GM04504 (cell line): Measurements from ENCODE around the gene SLC35F3.
"Not testable (repeated sequence)": the region's sequence is repeated elsewhere in the genome, so short reads cannot be mapped to it uniquely, and the experiment has no call there.

Experiments used
- DNase-seq: peaks from one replicate; pipeline ENCODE4 v3.0.0-alpha.2; 2012; ENCODE audit warnings: low read depth

The SLC35F3 gene

DNA sequence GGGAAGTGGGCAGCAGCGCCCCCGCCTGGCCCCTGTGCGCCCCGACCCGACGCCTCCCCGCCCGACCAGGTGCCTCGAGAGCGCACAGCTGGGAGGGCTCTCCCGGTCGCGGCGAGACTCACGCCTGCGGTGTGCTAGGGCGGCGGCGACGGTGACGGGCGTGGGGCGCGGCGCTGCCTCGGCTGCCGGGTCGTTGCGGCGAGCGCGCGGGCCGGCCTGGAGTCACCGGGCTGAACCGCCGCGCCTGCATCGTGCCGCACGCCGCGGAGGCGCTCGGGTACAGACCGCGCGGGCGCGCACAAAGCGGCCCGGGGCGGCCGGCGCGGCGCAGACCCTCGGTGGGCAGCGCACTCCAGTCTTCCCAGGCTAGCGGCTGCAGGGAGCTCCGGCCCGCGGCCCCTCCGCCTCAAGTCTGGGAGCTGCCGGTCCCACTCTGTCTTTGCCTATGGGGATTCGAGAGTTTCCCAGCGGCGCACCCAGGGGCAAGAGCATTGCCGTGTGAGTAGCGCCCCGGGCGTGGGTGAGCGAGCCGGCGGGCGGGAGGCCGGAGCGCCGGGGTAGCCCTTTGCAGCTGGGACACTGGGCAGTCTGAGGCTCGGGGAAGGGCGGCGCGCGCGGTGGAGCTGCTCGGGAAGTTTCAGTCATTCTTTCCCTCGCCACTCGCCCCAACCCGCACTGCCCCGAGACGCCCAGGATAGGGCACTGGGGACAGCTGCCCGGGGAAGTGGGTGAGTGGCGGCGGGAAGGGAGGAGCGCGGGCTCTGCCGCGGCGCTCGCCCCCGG is at the start of gene SLC35F3:
SLC35F3 (plus strand) TSS at position 44 of the 783 bp plus-strand sequence.
- no peak for DNase-seq

DNA sequence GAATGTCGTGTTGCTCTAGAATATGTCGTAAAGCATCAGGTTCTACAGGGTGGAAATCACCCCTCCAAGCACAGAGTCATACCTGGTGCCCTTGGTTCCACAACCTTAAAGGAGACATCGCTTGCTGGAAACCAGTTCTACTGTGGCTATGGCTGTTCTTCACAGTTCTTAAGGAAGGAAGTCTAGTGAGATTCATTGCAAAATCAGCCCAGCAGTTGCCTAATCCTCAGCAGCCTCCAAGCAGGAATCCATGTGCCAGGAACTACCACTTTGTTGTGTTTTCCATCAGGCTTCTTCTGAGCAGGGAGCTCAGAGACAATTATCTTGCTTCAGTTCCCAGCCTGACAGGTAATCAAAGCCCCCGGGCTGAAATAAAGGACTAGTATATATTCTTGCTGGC is 45.0 kb upstream of the SLC35F3 start:
- no peak for DNase-seq

DNA sequence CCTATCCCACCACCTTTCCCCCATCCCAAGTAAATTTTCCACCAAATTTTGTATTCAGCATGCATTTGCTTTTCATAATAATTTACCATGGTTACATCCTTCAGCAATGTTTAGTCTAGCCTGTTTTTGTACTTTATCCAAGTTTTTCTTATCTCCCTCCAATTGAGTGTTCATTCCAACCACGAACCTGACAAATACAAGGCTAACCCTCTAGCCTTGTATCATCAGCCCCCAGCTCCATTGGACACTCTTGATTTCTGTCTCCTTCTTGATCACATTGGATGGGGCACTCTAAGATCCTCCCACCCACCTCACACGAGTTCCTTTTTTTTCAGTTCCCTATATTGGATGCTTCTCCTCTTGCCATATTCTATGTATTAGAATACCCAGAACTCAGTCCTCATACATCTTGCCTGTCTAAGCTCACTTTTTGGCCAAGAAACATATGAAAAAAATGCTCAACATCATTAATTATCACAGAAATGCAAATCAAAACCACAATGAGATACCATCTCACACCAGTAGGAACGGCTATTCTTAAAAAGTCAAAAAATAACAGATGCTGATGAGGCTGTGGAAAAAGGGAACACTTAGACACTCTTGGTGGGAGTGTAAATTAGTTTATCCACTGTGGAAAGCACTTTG is 40.5 kb upstream of the SLC35F3 start:
- DNase-seq: no peak

DNA sequence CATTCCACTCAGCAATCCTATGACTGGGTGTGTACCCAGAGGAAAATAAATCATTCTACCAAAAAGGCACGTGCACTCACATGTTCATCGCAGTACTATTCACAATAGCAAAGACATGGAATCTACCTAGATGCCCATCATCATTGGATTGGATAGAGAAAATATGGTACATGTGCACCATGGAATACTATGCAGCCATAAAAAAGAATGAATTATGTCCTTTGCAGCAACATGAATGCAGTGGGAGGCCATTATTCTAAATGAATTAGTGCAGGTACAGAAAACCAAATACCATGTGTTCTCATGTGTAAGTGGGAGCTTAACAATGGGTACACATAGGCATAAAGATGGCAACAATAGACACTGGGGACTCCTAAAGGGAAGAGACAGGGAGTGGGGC is 39.9 kb upstream of the SLC35F3 start:
- DNase-seq: no peak

DNA sequence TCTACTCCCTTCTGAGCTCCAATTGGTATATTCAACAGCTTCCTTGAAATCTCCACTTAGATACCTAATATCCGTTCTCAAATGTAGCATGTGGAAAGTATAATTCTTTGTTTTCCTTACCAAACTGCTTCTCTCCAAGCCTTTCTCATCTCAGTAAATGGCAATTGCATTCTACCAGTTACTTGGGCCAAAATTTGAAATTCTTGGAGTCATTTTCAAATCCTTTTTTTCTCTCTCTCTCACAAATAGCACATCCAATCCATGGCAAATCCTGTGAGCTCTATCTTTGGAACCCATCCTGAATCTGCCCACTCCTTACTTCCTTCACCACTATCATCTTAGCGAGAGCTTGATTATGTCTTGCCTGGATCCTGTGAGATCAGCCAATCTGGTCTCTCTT is 39.3 kb upstream of the SLC35F3 start:
- DNase-seq: no peak

DNA sequence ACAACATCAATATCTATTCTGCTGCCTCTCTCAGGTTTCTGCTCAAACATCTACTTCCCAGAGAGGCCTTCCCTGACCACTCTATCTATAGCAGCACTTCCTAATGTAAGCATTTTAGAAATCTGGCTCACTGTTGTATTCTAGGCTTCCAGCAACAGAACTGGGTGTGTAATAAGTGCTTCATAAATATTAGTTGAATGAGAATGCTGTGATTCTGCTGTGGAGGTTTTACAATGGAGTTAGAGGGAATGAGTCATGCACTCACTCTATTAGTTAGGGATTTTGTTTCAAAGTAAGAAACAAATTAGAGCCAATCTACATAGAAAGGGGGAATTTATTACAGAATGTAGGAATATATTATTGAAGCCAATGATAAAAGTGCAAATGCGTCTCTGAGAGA is 38.6 kb upstream of the SLC35F3 start:
- no peak for DNase-seq

DNA sequence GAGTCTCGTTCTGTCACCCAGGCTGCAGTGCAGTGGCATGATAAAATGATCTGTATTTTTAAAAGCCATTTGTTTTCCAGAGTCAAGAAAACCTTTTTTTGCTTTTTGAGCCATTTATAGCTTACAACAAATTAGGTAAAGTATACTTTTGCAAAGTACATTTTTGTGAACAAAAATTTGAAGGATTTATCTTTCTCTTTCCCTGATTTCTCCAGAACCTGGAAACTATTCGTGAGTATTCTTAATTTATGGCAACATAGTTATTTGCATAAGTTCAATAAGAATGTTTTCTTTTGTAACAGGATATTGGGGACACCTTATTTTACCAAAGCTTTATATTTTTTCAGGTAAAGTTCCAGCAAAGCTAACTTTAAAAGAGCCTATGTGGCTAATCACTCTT is 37.4 kb upstream of the SLC35F3 start:
- DNase-seq: no peak

DNA sequence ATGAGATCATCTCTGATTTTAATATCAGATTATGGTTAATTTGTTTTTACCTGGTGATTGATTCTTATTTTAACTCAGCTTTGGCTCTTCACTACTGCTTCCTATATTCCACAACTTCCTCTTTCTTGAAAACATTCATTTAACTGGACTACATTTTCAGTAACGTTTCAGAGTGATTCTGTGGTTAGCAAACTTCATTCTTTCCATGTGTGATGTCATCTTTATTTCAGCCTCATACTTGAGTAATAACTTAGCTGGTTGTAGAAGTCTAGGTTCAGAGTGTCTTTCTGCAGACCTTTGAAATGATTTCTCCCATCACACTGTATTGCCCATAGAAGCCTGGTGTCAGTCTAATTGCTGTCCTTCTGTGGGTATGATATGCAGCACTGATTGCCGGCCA is 36.0 kb upstream of the SLC35F3 start:
- DNase-seq: no peak

DNA sequence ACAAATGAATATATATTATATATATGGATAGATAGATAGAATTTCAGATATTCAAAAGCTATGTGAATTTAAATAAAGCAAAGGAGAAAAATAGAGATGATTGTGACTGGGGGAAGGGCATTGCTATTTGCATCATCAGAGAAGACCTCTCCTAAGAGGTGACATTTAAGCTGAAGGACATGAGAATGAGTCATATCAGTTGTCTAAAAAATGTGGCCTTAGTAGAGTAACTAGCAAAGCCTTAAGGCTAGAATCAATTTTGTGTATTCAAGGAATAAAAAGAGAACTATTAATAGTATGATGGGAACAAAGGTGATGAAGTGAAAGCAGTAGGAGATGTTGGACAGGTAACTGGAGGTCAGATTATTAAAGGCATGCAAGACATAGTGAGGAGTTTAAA is 34.8 kb upstream of the SLC35F3 start:
- no peak for DNase-seq

DNA sequence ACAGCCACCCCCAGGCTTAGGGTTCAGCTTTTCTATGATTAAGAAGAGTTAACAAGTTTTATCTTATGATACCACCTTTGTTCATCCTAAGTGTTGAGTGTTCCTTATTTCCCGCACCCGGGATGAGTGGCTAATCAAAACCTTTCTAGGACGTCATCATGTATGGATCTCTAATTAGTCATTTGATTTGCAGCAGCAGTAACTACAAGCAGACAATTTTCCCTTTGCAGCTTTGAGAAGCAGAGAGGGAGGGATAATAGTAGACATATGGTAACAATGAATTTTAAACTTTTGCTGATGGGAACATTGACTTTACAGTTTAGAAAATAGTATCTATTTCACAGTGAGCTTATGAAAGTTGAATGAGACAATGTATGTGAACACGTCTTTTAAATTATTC is 30.8 kb upstream of the SLC35F3 start:
- no peak for DNase-seq

DNA sequence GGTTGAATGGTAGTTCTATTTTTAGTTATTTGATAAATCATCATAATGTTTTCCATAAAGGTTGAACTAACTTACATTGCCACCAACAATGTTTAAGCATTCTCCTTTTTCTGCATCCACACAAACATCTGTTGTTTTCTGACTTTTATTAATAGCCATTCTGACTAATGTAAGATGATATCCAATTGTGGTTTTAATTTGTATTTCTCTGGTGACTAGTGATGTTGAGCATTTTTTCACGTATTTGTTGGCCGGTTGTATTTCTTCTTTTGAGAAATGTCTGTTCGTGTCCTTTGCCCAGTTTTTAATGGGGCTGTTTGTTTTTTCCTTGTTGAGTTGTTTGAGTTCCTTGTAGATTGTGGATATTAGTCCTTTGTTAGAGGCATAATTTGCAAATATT is 24.6 kb upstream of the SLC35F3 start:
- no peak for DNase-seq

DNA sequence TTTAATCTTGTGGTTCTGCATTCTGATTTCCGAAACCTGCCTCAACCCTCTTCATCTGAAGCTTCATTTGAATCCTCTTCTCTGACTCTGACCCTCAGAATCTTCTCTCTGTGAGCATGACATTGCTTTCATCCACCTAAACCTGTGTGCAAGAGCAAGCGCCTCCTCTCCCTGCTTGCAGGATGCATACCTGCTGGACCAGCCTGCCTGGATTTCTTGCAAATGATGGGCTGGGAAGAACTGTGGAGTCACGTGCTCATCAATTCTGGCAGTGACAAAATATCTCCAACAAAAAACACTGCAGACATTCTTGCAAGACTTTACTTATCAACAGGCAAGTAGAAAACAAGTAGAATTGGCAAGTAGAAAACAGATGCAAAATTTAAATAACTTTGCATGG is 20.8 kb upstream of the SLC35F3 start:
- no peak for DNase-seq

DNA sequence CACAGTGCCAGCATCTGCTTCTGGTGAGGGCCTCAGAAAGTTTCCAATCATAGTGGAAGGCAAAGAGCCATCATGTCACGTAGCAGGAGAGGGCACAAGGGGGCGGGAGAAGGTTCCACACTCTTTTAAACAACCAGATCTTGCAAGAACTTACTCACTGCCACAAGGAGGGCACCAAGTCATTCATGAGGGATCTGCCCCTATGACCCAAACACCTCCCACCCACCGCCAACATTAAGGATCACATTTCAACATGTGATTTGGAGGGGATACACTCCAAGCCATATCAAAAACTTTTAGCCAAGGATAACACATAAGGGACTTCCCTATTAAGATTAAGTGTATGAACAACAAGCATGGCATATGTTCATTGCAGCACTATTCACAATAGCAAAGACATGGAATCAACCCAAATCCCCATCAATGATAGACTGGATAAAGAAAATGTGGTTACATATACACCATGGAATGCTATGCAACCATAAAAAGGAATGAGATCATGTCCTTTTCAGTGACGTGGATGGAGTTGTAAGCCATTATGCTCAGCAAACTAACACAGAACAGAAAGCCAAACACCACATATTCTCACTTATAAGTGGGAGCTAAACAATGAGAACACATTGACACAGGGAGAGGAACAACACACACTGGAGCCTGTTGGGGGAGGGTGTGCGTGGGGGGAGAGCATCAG is 19.9 kb upstream of the SLC35F3 start:
- no peak for DNase-seq

DNA sequence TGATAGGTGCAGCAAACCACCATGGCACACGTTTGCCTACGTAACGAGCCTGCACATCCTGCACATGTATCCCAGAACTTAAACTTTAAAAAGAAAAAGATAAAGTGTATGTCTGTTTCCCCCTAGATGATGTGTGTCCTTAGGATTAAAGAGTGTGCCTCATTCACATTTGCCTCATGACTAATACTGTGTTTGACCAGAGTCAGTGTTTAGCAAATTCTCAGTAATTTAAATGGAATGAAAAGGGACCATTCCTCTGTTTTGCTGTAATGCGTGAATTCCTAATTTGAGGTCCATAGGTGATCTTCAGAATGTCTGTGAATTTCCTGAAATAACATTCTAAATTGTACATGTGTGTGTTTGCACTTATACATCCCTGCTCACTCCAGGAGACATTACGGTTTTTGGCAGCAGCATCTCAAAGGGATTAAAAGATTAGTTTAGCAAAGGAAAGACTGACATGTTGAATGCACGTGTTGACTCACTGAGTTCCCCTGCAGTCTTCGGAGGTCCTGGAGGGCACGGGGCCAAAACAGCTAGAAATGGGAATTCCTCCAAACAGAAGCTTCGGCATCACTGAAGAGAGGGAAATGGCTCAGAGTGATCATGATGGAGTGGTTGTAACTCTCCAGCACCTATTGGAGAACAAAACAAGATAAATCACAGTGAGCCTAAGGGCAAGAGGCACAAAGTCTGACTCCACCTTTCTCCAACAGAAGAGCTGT is 19.1 kb upstream of the SLC35F3 start:
- DNase-seq: no peak

DNA sequence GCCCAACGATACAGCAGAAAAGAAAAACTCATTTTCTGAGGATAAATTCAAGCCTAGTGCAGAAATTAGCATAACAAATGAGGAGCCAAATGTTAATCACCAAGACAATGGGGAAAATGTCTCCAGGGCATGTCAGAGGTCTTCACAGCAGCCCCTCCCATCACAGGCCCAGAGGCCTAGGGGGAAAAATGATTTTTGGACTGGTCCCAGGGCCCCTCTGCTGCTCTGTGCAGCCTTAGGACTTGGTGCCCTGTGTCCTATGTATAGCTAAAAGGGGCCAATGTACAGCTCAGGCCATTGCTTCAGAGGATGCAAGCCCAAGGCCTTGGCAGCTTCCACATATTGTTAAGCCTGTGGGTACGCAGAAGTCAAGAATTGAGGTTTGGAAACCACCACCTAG is 13.3 kb upstream of the SLC35F3 start:
- DNase-seq: not testable (repeated sequence)

DNA sequence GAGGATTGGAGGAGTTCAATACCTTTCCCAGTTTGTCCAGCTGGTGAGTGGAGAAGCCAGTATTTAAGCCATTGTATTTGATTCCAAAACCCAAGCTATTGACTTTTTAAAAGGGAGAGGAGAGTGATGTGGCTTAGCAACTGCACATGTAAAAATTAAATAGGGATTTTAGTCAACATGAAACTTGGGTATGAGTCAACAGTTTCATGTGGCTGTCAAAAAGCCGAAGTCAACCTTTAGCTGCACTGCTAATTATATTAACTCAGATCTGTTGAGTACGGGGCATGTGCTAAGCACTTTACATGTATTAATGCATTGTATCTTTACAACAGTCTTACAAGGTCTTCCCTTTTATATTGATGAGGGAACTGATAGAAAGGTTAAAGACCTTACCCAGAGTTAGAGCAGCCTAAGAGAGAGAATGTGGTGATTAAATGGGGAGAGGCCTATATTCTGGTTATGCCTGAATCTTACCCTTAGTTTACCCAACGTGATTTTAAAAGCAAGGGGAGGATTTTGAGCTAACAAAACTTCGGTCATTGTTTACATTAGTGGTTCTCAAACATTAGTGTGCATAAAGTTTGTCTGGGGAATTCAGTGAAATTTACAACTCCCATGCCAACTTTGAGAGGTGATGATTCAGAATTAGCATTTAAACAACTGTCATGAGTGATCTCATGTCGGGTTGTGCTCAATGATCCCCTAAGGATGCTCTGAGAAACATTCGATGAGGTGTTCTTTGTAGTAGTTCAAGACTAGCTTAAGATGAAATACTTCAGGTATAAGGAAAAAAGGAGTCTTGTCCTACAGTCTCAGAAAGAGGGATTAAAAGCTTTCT is 6.9 kb upstream of the SLC35F3 start:
- DNase-seq: no peak

DNA sequence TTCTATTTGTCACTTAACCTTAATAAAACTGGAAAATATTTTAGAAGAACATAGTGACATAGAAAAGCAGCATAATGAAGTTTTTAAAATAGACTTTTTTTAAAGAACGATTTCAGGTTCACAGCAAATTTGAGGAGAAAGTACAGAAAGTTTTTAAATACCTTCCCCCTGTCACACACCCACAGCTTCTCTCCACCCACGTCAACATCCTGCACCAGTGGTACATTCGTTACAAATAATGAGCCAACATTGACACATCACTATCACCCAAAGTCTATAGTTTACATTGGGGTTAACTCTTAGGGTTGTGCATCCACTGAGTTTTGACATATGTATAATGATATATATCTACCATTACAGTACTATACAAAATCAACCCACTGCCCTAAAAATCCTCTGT is 3.0 kb upstream of the SLC35F3 start:
- DNase-seq: no peak

DNA sequence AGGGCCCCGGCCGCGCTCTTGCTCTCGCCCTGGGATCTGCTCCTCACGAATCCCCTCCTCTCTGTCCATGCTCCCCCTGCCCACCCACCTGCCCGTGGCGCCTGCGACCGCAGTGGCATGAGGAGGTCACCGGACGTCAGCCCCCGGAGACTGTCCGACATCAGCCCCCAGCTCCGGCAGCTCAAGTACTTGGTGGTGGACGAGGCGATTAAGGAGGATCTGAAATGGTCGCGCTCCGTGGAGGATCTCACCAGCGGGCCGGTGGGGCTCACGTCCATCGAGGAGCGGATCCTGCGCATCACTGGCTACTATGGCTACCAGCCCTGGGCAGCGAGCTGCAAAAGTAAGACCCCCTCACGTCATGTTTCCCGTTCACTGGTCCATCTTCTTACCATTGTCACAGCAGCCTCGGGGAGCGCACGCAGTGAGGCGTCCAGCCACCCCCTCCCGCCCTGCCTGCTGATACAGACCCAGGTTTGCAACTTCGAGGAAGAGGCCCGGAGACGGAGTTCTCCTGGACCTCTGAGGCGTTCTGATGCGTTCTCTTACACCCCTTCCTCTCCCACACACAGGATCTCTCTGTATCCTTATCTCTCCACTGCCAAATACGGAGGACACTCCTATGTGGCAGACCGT is 1.1 kb downstream of the SLC35F3 start:
- DNase-seq: no peak

DNA sequence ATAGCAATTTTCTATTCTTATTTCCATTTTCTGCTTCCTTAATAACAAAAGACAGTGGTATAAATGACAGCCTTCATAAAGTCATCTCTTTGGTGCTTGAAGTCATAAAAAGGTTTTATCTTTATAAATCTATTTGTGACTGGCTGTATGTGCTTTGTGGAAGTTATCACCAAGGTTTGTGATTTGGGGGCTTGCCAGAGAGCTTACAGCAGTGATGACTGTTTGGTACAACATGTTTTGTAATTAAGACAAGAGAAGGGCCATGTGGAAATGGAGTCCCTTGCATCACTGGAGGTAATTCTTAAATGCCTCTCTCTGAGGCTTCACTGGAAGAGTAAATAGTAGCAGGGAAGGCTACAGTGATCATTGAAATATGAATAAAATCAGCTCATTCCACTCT is 2.7 kb downstream of the SLC35F3 start:
- DNase-seq: no peak

DNA sequence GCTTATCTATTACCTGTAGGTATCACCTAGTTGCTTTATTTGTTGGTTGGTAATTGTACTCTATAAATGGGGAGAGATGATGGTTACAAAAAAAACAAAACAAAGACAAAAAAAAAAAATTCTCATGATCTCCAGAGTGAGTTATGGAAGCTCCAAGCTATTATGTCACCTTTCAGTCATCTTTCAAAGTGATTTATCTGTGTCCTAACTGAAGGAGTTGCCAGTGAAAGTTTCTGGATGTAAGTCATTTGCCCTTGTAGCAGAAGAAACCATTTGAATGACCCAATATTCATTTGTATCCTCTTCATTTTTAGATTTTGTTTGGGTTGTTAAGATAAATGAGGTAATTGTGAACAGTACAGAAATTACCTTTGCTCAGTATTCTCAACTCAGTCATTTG is 3.6 kb downstream of the SLC35F3 start:
- DNase-seq: no peak

DNA sequence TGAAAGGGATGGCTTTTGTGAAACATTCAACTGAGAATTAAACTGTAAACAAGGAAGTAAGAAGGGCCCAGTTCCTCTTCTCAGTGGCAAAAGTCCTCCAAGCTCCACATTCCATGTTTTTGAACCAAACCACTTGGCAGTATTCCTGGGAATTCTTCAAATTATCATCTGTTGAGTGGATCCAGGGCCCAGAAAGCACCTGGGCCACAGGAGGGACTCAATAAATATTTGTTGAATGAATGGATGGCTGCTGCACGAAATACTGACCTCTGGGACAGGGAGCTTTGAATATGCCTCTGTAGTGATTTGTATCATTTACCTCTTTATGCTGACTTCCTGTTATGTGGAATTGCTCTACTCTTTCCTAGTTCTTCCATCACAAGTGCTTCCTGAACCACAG is 4.7 kb downstream of the SLC35F3 start:
- DNase-seq: no peak
